ENCODE results near the gene CHIC2.
A peak's percentile ranks its signal among the peaks of the same experiment; 100 is the strongest.

CHIC2 gene

GRCh38 chr4:54092405-54093323, 28.3 kb upstream of the CHIC2 start:
- DNase-seq, result no peak

- peak; percentile 75 for DNase-seq
Observed at GRCh38 chr4:54091637-54092404, 27.4 kb upstream of the CHIC2 start.

- DNase-seq, result peak; percentile 20
Observed at GRCh38 chr4:54090804-54091623, 26.6 kb upstream of the CHIC2 start.

DNA sequence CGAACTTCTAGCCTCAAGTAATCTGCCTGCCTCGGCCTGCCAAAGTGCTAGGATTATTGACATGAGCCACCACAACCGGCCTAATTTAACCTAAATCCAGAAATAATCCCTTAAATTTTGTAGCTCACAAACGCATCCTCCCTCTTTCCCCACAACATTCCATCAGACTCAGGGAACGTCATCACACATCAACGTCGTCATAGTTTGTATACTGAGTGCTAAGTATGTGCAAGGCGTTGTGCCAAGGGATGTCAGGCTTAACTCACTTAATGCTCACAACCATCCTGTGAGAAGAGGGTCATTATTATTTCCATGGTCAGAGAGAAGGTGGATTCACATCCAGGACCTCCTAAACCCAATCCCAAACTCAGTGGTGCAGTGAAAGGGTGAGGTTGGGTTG, 26.0 kb upstream of the CHIC2 start:
- DNase-seq, result no peak

DNA sequence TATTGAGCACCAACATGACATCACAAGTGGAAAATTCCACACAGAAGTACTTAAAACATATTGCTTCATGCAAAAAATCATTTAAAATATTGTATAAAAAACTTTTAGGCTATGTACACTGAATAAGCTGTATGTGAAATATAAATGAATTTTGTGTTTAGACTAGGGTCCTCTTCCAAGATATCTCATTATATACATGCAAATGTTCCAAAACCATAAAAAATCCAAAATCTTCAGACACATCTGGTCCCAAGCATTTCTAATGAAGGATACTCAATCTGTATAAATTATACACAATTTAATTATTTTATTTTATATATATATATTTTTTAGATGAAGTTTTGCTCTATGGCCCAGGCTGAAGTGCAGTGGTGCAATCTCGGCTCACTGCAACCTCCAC, 25.5 kb upstream of the CHIC2 start:
- no peak for DNase-seq

- DNase-seq, result no peak
Observed at GRCh38 chr4:54085284-54085683, 20.9 kb upstream of the CHIC2 start.

- peak; percentile 16 for DNase-seq
Observed at GRCh38 chr4:54082168-54082567, 17.8 kb upstream of the CHIC2 start.

GRCh38 chr4:54077812-54078211, 13.4 kb upstream of the CHIC2 start:
- no peak for DNase-seq

- DNase-seq, result no peak
Observed at GRCh38 chr4:54076673-54077072, 12.3 kb upstream of the CHIC2 start.

DNA sequence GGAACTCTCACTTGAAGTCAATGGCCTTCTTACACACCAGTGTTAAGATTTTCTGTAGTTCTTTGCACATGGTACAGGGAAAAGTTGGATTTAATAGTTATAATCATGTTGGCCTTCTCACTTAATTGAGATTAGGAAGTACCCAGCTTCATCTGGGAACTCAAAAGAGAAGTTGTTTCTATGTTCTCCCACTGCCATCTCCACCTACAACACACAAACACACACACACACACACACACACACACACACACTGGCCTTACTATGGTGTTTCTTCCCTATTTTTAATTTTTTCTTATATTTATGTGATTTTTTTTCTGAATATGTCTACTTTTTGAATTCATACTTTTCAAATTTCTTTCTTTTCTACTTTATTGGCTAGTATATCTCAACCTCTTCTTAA, 10.0 kb upstream of the CHIC2 start:
- no peak for DNase-seq

GRCh38 chr4:54073271-54073880, 9.0 kb upstream of the CHIC2 start:
- no peak for DNase-seq

DNA sequence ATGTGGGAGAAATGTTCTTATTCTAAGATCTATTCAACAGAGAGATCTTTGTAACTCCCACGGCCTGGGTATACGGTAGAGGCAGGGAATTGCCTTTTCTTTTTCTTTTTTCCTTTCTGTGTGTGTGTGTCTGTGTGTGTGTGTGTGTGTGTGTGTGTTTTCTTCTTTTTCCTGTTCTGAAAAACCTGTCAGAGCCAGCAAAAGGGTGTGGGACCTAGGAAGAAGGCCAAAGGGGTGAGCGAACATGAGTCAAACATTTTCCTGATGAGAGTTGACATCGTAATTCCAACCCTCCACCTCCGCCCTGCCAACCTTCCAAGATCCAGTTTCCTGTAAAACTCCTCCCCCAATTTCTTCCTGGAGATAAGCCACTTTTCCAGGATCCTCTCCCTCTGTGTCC, 2.8 kb upstream of the CHIC2 start:
- no peak for DNase-seq

- DNase-seq, result no peak
Observed at GRCh38 chr4:54066718-54067129, 2.3 kb upstream of the CHIC2 start.

DNA sequence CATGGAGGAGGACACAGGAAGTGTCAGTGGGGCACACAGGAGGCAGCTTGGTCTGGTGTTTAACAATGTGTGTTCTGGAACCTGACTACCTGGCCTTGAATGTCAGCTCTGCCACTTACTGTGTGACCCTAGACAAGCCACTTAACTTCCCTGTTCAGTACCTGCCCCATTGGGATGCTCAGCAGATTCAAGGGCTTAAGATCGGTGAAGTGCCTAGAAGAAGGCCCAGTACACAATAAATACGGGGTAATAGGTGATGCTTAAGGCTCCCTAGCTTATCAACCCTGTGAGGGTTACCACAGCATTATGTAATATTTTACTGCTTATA, 1.6 kb upstream of the CHIC2 start:
- no peak for DNase-seq

GRCh38 chr4:54065282-54066087, 1.1 kb upstream of the CHIC2 start:
- DNase-seq, result peak; percentile 2

- peak; percentile 32 for DNase-seq
Observed at GRCh38 chr4:54063737-54064316, 578 bp downstream of the CHIC2 start.

- DNase-seq, result peak; percentile 14
Observed at GRCh38 chr4:54063229-54063628, 1.2 kb downstream of the CHIC2 start.

- no peak for DNase-seq
Observed at GRCh38 chr4:54062392-54062791, 2.0 kb downstream of the CHIC2 start.

- no peak for DNase-seq
Observed at GRCh38 chr4:54061873-54062272, 2.5 kb downstream of the CHIC2 start.

DNA sequence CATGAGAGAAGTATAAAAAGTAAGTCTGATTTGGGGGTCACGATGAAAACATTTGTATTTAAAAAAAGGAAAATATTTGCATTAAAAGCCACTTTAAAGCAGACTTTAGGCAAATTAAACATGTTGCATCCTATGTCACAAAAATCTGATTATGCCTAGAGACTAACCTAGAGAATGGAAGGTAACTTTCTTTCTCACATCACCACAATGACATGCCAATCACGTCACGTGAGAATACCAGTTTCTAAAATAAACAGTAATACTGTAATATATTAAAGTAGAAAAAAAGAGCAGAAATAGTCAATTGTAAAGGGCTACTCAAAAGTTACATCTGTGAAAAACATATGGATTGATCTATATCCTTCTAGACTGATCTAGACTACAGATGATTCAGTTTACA, 3.3 kb downstream of the CHIC2 start:
- DNase-seq, result no peak

GRCh38 chr4:54060116-54060515, 4.3 kb downstream of the CHIC2 start:
- DNase-seq, result no peak

DNA sequence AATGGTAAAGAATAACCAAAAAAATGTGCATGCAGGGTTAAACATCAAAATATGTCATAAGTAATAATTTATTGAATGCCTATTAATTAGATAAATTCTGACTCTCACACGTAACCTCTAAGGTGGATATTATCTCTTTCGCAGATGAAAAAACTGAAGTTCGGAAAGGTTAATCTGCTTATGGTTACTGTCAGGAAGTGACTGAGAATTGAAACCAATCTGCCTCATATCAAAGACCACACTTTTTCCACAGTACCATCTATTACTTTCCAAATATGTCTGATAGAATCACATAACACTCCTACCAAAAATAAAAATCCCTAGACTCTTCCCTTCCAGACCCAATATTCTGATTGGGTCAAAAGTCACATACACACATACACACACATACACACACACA, 6.2 kb downstream of the CHIC2 start:
- DNase-seq, result no peak

All from NCI-H82 (cell line).